DND-41 (cell line): ENCODE measurements around the gene TTLL11.

ENCODE experiments used
- ATAC-seq: fragments of 200-7000 bp; cut with Tn5 transposase; 3 replicates; pipeline ENCODE4 v1.9.1; 2021; ENCODE audit warnings: low read depth; ENCODE audit not compliant: insufficient read depth
- DNase-seq: peaks from one replicate; pipeline ENCODE4 v3.0.0-alpha.2; 2020
- H2AFZ ChIP-seq: 2 replicates; pipeline ENCODE4 v1.6.0; 2012; ENCODE audit warnings: low read depth, low read length
- H3K27ac ChIP-seq: 2 replicates; pipeline ENCODE4 v1.5.1; 2012; ENCODE audit warnings: low read length, inconsistent platforms
- H3K27me3 ChIP-seq: fragments of 200-600 bp; sonication (generic); 2 replicates; pipeline ENCODE4 v1.6.0; 2012; ENCODE audit warnings: low read length, mild to moderate bottlenecking, inconsistent platforms; ENCODE audit not compliant: insufficient read depth, poor library complexity
- H3K36me3 ChIP-seq: 2 replicates; pipeline ENCODE4 v1.5.1; 2012; ENCODE audit warnings: low read length, inconsistent platforms; ENCODE audit not compliant: insufficient read depth
- H3K4me1 ChIP-seq: 2 replicates; pipeline ENCODE4 v1.5.1; 2012; ENCODE audit warnings: mild to moderate bottlenecking, low read length; ENCODE audit not compliant: insufficient read depth
- H3K4me2 ChIP-seq: 2 replicates; pipeline ENCODE4 v1.6.0; 2012; ENCODE audit warnings: mild to moderate bottlenecking, moderate library complexity, low read length, inconsistent platforms; ENCODE audit not compliant: insufficient read depth
- H3K4me3 ChIP-seq, 2 experiments: fragments of 200-600 bp in 1 of 2; shearing (Covaris generic) in 1 of 2; 2 replicates each; pipeline ENCODE4 v1.5.1; 2012 to 2016; ENCODE audit warnings: inconsistent platforms in 2 of 2, low read length in 2 of 2, mild to moderate bottlenecking in 2 of 2, low read depth in 1 of 2, moderate library complexity in 1 of 2
- H3K79me2 ChIP-seq: 2 replicates; pipeline ENCODE4 v1.6.0; 2012; ENCODE audit warnings: low read length, inconsistent platforms; ENCODE audit not compliant: insufficient read depth
- H3K9ac ChIP-seq: 2 replicates; pipeline ENCODE4 v1.6.0; 2012; ENCODE audit warnings: low read depth, mild to moderate bottlenecking, inconsistent platforms, low read length, moderate library complexity
- H3K9me3 ChIP-seq: 2 replicates; pipeline ENCODE4 v1.5.1; 2012; ENCODE audit warnings: low read length, moderate library complexity, mild to moderate bottlenecking, inconsistent platforms; ENCODE audit not compliant: insufficient read depth, severe bottlenecking
- H4K20me1 ChIP-seq: 2 replicates; pipeline ENCODE4 v1.6.0; 2012; ENCODE audit warnings: low read length; ENCODE audit not compliant: insufficient read depth
- EZH2 ChIP-seq: IDR thresholded peaks from 3 replicates; pipeline ENCODE4 v1.6.1; 2012; ENCODE audit warnings: borderline replicate concordance, low read depth, mild to moderate bottlenecking, moderate library complexity, low read length, inconsistent platforms; ENCODE audit not compliant: severe bottlenecking
- TF ChIP-seq, protein P1 (sequence below): IDR thresholded peaks from 2 replicates; pipeline ENCODE4 v1.5.1; 2012; ENCODE audit warnings: borderline replicate concordance, low read length, moderate library complexity, mild to moderate bottlenecking; ENCODE audit not compliant: poor library complexity, severe bottlenecking; ENCODE audit errors: extremely low read depth

Gene TTLL11

DNA sequence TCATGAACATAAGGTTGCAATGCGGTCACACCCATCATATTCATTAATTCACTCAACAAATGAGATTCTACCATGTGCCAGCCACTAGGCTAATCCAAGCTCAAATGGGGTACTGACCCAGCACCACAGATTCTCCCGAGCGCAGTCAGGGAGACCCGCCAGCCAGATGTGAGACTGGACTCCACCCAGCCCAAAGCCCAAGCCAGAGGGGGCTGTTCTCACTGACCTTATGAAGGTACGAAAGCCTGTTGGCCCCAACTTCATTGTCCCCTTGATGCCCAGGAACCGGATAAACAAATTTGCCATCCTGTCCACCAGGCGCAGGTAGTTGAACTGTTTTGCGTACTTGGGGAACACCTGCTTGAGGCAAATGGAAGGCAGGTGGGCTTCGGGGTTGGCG lies 222.8 kb downstream of the TTLL11 start:
- Histone ChIP-seq H3K79me2 (no peaks in the 10 kb centered on the region), H3K4me1 (no peaks in the 10 kb centered on the region), H3K4me2 (no peak overlapping the region), H2AFZ (no peak overlapping the region), H3K36me3 (no peaks in the 10 kb centered on the region), H3K9ac (no peak overlapping the region), H3K4me3 (no peak overlapping the region), H4K20me1 (no peaks in the 10 kb centered on the region), H3K9me3 (no peaks in the 10 kb centered on the region), H3K27ac (no peak overlapping the region), H3K27me3 (peaks cover 3% of the 10 kb centered on the region)
- TF ChIP-seq EZH2, result no peak
- TF ChIP-seq, protein P1, sequence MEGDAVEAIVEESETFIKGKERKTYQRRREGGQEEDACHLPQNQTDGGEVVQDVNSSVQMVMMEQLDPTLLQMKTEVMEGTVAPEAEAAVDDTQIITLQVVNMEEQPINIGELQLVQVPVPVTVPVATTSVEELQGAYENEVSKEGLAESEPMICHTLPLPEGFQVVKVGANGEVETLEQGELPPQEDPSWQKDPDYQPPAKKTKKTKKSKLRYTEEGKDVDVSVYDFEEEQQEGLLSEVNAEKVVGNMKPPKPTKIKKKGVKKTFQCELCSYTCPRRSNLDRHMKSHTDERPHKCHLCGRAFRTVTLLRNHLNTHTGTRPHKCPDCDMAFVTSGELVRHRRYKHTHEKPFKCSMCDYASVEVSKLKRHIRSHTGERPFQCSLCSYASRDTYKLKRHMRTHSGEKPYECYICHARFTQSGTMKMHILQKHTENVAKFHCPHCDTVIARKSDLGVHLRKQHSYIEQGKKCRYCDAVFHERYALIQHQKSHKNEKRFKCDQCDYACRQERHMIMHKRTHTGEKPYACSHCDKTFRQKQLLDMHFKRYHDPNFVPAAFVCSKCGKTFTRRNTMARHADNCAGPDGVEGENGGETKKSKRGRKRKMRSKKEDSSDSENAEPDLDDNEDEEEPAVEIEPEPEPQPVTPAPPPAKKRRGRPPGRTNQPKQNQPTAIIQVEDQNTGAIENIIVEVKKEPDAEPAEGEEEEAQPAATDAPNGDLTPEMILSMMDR, result no peak
- no peak for DNase-seq
- no peak for ATAC-seq

DNA sequence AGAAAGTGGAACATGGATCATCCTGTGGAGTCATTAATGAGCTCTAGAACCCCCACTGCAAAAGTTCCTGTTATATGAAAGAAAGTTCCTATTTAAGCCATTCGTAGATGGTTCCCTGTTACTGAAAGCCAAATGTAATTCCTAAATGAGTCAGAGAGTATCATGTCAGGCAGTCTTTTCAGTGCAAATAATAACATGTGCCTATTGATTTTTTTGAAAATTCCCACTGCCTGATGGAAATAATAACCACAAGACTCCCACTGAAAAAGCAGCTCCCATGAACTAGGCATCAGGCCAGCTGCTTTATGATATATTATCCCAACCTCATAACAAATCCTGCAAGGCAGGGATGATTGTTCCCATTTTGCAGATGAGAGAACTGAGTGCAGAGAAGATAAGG lies 224.5 kb downstream of the TTLL11 start:
- H4K20me1 ChIP-seq, result no peaks in the 10 kb centered on the region
- no peaks in the 10 kb centered on the region for H3K79me2 ChIP-seq
- H3K9me3 ChIP-seq, result no peaks in the 10 kb centered on the region
- H3K4me1 ChIP-seq, result no peaks in the 10 kb centered on the region
- H3K27ac ChIP-seq, result no peak overlapping the region
- H3K4me2 ChIP-seq, result no peak overlapping the region
- peaks cover 3% of the 10 kb centered on the region for H3K27me3 ChIP-seq
- TF ChIP-seq EZH2, result no peak
- TF ChIP-seq, protein P1, result no peak
- H3K4me3 ChIP-seq, result no peak overlapping the region
- no peak overlapping the region for H2AFZ ChIP-seq
- no peak overlapping the region for H3K9ac ChIP-seq
- no peak for ATAC-seq
- H3K36me3 ChIP-seq, result no peaks in the 10 kb centered on the region
- DNase-seq, result no peak

DNA sequence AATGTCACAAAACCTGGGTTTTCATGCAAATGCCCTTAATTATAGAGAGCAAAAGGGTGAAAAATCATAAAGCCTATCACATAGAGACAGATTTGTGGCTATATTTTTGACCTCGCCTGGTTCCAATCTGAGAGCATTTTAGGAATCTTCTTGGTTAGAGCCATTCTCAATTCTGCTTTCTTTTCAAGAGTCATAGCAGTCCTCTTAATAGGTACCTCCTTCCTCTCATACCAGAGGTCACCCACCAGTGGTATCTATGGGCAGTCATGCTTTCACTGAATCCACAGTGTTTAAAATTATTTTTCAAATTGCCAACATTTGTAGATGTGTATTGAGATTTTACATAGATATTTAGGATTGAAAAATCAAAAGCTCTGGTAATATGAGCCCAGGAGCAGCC lies 226.2 kb downstream of the TTLL11 start:
- Histone ChIP-seq H3K4me1 (no peaks in the 10 kb centered on the region), H3K36me3 (no peaks in the 10 kb centered on the region), H4K20me1 (no peaks in the 10 kb centered on the region), H3K27ac (no peak overlapping the region), H3K4me3 (no peak overlapping the region), H3K4me2 (no peak overlapping the region), H3K9me3 (no peaks in the 10 kb centered on the region), H2AFZ (no peak overlapping the region), H3K9ac (no peak overlapping the region), H3K79me2 (no peaks in the 10 kb centered on the region), H3K27me3 (peaks cover 3% of the 10 kb centered on the region)
- ATAC-seq (no peak), DNase-seq (no peak)
- TF ChIP-seq, protein P1, result no peak
- no peak for TF ChIP-seq EZH2

DNA sequence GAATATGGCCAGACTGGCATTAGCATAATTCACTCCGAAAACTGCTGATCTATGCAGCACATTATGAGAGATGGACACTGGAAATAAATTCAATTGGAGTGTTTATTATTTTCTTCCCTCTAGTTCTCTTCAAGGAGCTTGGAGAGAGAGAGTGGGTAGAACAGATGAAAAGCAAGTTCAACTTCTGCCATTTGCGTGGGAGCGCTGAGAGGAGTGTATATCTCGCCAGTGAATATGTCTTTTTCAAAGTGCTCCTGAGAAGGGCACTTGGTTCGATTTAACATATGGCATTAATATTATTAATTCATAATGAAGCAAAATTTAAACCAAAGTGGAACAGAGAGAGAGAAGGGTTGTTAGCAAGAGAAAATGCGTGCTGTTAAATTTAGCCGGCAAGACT lies 227.2 kb downstream of the TTLL11 start:
- H2AFZ ChIP-seq, result no peak overlapping the region
- no peak overlapping the region for H3K4me3 ChIP-seq
- no peak overlapping the region for H3K9ac ChIP-seq
- DNase-seq (no peak), ATAC-seq (no peak)
- H3K9me3 ChIP-seq, result no peaks in the 10 kb centered on the region
- no peaks in the 10 kb centered on the region for H4K20me1 ChIP-seq
- no peak overlapping the region for H3K4me2 ChIP-seq
- no peaks in the 10 kb centered on the region for H3K79me2 ChIP-seq
- no peak overlapping the region for H3K27ac ChIP-seq
- H3K4me1 ChIP-seq, result no peaks in the 10 kb centered on the region
- TF ChIP-seq, protein P1, result no peak
- TF ChIP-seq EZH2, result no peak
- no peaks in the 10 kb centered on the region for H3K36me3 ChIP-seq
- H3K27me3 ChIP-seq, result peaks cover 3% of the 10 kb centered on the region
